GM21526 (cell line): Measurements from ENCODE around the gene CSPG4.

Source experiments
- ATAC-seq: cut with Tn5 transposase; IDR thresholded peaks from one replicate; pipeline ENCODE4 v1.9.1; 2021; ENCODE audit warnings: moderate library complexity; ENCODE audit not compliant: unreplicated experiment, low FRiP score

Gene CSPG4

DNA sequence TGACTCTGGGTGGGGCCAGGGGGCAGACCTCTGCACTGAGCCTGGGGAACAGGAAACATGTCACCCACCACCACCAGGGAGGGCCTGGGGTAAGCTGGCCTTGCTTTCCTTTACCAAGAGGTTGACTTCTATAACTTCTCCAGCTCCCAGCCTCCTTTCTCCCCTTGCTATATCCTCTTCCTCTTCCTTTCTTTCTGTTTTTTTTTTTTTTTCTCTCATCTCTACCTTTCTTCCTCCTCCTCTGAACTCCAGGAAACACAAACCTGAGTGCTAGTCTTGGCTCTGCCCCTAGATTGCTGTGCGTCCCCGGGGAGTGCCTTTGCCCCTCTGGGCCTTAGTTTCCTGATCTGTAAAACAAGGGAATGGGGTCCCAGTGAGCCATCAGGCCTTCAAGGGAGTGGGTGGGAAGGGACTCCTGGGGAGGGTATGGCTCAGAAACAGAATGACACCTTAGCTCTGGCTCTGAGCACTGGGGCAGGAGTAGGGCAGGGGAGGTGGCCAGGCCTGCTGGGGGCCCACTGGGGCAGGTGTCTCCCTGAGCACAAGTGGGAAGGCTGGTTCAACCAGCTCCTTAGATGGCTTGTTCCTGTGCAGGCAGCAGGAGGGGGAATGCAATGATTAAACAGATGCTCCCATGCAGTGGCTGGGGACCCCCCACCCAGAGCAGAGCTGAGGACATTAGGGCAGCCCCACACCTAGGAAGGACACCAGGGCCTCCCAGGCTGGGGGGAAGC is 60.7 kb downstream of the CSPG4 start:
- no peak for ATAC-seq

GRCh38 chr15:75650908-75651809 is 61.5 kb downstream of the CSPG4 start:
- ATAC-seq: no peak

DNA sequence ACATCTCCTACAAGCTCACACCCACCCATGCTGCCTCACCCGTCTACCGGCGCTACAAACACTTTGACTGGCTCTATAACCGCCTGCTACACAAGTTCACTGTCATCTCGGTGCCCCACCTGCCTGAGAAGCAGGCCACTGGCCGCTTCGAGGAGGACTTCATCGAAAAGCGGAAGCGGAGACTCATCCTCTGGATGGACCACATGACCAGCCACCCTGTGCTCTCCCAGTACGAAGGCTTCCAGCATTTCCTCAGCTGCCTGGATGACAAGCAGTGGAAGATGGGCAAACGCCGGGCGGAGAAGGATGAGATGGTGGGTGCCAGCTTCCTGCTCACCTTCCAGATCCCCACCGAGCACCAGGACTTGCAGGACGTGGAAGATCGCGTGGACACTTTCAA is 62.8 kb downstream of the CSPG4 start:
- ATAC-seq: no peak

GRCh38 chr15:75649045-75649761 is 63.4 kb downstream of the CSPG4 start:
- ATAC-seq: no peak

DNA sequence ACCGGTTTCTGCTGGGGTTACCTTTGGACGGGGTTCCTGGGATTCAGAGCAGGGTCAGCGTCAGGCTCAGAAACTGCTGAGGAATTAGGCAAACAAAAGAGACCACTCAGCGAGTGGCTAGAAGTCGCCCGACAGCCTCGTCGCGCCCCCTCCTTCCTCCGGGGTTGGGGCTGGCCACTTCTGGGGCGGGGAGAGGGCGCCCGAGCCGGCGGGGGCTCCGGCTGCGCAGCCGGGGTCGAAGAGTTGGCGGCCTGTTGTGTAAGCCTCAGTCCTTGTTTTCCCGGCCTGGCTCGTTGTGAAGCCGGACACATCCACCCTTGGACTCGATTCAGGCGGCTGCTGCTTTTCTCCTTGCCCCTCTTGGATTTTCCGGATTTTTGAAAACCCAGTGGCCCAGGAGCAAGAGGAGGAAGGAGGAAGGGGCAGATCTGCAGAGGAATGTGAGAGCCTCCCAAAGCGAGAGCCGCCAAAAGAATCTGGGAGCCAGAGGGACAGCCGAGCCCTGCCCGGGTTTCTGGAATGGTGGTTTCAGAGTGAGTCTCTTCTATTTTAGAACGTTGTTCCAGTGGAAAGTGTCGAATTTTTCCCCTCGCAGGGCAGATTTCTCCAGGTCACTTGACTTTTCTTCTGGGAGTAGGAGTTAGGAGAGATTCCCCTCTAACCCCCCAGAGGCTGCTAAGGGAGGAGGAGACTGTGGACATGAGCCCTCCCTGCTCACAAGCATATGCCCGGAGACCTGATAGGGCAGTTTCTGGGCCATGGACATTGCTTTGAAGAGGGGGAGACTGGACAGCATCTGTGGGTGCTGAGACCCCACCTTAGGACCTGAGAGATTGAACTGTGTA is 64.3 kb downstream of the CSPG4 start:
- ATAC-seq: no peak

DNA sequence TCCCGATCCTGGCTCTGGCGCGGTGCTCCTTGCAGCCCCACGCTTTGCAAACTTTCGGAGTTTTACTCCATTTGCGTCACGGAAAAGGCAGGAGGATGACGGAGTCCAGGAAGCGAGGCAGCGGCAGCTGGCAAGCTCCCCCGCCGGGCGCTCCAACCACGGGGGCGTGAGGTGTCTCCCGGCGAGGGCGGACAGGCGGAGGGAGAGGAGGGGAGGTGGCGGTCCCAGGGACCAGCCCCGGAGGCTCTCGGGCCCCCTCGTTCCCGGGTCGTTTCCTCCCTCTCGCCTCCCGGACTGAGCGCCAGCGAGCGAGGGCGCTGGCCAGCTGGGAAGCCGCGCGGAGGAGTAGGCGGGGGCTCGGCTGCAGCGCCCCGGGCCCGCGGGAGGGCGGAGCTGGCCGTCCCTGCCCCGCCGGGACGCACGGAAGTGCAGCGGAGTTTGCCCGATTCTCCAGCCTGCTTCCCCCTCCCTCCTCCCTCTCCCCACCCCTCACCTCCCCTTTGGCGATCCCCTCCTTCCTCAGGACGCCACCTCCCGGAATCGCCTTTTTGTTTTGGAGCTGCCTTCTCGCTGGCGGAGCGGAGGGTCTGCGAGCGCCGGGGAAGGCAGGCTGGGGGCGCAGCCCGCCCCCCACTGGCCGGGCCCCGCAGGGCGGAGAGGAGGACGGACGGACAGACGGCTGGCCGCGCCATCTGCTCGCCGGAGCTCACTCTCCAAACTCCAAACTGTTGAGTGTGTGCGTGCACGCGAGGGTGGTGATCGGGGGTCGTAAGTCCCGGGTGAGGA is 65.1 kb downstream of the CSPG4 start, which contains the start of gene SNX33:
Gene SNX33, plus strand, starts transcription at position 543 of the 786 bp plus-strand sequence. CDS start 1,191 bp downstream, outside the sequence.
- ATAC-seq: no peak

GRCh38 chr15:75646944-75647364 is 65.7 kb downstream of the CSPG4 start:
- ATAC-seq: no peak

DNA sequence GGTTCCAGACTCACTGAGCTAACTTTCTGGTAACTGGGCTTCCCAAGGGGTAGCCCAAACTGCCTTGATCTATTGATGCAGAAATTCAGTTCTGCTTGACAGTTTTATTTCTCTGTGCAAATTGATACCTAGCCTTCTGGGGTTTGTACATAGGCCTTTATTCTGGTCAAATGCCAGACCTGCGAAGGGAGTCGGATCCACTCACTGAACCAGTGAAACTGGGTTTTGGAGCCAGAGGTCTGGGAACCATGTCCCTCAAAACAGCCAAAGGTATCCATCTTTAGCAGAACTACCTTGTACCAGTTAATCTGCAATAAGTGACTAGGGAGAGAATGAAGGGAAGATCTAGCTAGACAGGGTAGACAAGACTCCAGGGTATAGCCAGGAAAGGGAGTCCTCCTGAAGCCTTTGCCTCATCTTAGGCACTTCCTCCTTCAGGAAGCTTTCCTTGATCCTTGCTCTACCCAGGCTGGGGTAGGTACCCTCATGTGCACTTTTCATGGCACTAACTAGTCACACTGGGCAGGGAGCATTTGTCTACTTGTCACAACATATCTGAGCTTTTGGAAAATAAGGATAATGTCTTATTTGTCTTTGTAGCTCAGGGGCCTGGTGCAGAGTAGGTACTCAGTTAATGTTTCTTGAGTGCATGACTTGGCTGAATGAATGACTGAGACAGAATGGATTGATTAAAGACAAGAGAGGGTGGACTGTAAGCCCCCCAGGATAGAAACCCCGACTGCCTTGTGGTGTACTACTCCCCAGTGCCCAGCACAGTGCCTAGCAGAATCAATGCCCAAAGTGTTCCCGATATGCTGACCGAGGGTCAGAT is 66.3 kb downstream of the CSPG4 start:
- no peak for ATAC-seq

DNA sequence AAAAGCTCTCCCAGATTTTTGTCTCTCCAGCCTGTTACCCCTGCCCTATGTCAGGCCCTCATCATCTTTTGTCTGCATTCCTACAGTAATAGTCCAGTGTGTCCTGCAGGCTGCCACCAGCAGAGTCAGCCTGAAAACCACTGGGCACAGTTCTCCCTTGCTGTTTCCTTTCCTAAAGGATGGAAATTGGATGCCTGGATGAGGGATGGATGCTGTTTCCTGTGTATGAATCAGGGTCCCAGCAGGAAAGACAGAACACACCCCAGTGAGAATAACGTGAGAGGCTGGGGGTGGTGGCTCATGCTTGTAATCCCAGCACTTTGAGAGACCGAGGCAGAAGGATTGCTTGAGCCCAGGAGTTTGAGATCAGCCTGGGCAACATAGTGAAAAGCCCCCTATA is 68.3 kb downstream of the CSPG4 start:
- no peak for ATAC-seq

GRCh38 chr15:75641603-75642002 is 71.0 kb downstream of the CSPG4 start:
- ATAC-seq: no peak

- no peak for ATAC-seq
Measured at GRCh38 chr15:75641179-75641503, 71.5 kb downstream of the CSPG4 start.

GRCh38 chr15:75640483-75641178 is 72.0 kb downstream of the CSPG4 start:
- ATAC-seq: peak; percentile 31

DNA sequence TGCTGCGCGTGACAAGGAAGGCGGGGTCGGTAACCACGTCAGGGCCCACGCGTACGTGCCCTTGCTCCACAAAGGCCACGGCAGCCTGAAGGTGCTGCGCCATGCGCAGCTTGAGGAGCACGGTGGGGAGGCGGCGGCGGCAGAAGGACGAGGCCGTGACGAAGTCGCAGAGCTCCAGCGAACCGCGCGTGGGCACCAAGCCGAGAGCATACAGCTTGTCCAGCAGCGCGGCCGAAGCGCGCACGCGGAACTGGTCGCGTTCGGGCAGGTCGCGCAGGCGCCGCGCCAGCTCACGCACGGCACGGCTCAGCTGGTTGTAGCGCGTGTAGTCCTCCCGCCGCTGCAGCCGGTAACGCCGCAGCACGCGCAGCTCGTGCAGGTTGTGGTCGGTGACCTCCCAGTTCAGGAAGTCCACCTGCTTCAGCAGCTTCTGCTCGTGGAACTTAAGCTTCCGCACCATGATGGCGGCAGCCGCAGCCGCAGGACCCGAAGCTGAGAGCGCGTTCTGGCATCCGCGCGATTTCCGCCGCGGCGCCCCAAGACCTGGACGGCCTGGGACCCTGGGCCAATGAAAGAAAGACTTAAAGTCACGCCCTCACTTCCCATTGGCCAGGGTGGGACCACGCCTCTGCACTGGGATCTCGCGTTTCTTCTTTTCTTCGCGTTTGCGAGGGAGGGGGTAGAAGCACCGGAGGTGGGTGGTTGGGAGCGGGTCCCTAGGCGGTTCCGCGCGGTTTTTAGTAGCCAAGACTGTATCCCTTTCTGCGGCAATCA is 72.8 kb downstream of the CSPG4 start, which contains the start of gene IMP3:
Gene IMP3, minus strand, starts transcription at position 516 of the 774 bp plus-strand sequence. Its CDS starts 56 bp downstream, at position 460.
- peak; percentile 87 for ATAC-seq

- no peak for ATAC-seq
Measured at GRCh38 chr15:75639191-75639708, 73.4 kb downstream of the CSPG4 start.

- ATAC-seq: no peak
Measured at GRCh38 chr15:75637245-75638009, 75.2 kb downstream of the CSPG4 start.

GRCh38 chr15:75636026-75636425 is 76.6 kb downstream of the CSPG4 start:
- no peak for ATAC-seq
